Liver (tissue), 3 donors: ENCODE data around the gene ALKBH5.

ENCODE experiments used
- GABPA ChIP-seq, 2 donors: IDR thresholded peaks in 1 of 2; conservative IDR thresholded peaks in 1 of 2; 2 replicates each; pipeline ENCODE4 v1.6.1; 2016; ENCODE audit warnings: antibody characterized with exemption in 2 of 2, mild to moderate bottlenecking in 1 of 2, moderate library complexity in 1 of 2
- HNF4A ChIP-seq, 2 donors: conservative IDR thresholded peaks; 2 replicates each; pipeline ENCODE4 v1.6.1; 2016; ENCODE audit warnings: antibody characterized with exemption in 2 of 2, mild to moderate bottlenecking in 2 of 2
- NR2F2 ChIP-seq: IDR thresholded peaks from 2 replicates; pipeline ENCODE4 v1.6.1; 2016; ENCODE audit warnings: antibody characterized with exemption
- RAD21 ChIP-seq, 2 donors: IDR thresholded peaks; 2 replicates each; pipeline ENCODE4 v1.6.1; 2016; ENCODE audit warnings: antibody characterized with exemption in 2 of 2, mild to moderate bottlenecking in 2 of 2
- SP1 ChIP-seq: IDR thresholded peaks from 2 replicates; pipeline ENCODE4 v1.6.1; 2018; ENCODE audit warnings: antibody characterized with exemption, mild to moderate bottlenecking
- TAF1 ChIP-seq: conservative IDR thresholded peaks from 2 replicates; pipeline ENCODE4 v1.6.1; 2016; ENCODE audit warnings: antibody characterized with exemption, mild to moderate bottlenecking
- TF ChIP-seq, protein P1 (sequence below): IDR thresholded peaks from 2 replicates; pipeline ENCODE4 v1.6.1; 2016; ENCODE audit warnings: antibody characterized with exemption
- TF ChIP-seq, protein P2 (sequence below): fragments of 150-350 bp; IDR thresholded peaks from 2 replicates; pipeline ENCODE4 v1.5.1; 2017; ENCODE audit warnings: improper control_type of control experiment, low read depth, low read length; ENCODE audit not compliant: missing input control
- TF ChIP-seq, protein P3 (sequence below): IDR thresholded peaks from 2 replicates; pipeline ENCODE4 v1.6.1; 2016; ENCODE audit warnings: antibody characterized with exemption
- TF ChIP-seq, protein P4 (sequence below): IDR thresholded peaks from 2 replicates; pipeline ENCODE4 v1.6.1; 2016; ENCODE audit warnings: antibody characterized with exemption, mild to moderate bottlenecking
- TF ChIP-seq, protein P5 (sequence below): IDR thresholded peaks from 2 replicates; pipeline ENCODE4 v1.6.1; 2016; ENCODE audit warnings: antibody characterized with exemption
- donor health status: healthy.
- donor health status: healthy.

DNA sequence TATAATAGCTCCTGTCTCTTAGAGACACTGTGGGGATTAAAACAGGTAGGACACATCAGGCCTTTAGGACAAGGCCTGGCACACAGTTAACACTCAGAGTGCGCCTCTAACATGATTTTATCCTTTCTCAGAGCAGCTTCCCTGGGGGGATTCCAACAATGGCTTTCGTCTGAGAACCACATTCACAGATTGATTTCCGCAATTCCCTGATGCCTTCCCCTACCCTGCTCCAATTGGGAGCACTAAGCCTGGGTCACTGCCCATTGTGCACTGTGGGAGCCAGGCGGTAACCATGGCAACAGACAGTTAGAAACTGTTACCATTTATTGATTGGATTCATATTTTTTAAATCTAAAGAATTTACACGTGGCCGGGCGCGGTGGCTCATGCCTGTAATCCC is 5.9 kb upstream of the ALKBH5 start:
- TF ChIP-seq, protein P1, sequence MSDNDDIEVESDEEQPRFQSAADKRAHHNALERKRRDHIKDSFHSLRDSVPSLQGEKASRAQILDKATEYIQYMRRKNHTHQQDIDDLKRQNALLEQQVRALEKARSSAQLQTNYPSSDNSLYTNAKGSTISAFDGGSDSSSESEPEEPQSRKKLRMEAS = no peak
- no peak for TF ChIP-seq GABPA (IDR thresholded peaks at IDR 0.05 in 1 of 2, conservative IDR thresholded peaks at IDR 0.05 in 1 of 2)
- TF ChIP-seq, protein P2, sequence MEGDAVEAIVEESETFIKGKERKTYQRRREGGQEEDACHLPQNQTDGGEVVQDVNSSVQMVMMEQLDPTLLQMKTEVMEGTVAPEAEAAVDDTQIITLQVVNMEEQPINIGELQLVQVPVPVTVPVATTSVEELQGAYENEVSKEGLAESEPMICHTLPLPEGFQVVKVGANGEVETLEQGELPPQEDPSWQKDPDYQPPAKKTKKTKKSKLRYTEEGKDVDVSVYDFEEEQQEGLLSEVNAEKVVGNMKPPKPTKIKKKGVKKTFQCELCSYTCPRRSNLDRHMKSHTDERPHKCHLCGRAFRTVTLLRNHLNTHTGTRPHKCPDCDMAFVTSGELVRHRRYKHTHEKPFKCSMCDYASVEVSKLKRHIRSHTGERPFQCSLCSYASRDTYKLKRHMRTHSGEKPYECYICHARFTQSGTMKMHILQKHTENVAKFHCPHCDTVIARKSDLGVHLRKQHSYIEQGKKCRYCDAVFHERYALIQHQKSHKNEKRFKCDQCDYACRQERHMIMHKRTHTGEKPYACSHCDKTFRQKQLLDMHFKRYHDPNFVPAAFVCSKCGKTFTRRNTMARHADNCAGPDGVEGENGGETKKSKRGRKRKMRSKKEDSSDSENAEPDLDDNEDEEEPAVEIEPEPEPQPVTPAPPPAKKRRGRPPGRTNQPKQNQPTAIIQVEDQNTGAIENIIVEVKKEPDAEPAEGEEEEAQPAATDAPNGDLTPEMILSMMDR = no peak
- TF ChIP-seq, protein P3, sequence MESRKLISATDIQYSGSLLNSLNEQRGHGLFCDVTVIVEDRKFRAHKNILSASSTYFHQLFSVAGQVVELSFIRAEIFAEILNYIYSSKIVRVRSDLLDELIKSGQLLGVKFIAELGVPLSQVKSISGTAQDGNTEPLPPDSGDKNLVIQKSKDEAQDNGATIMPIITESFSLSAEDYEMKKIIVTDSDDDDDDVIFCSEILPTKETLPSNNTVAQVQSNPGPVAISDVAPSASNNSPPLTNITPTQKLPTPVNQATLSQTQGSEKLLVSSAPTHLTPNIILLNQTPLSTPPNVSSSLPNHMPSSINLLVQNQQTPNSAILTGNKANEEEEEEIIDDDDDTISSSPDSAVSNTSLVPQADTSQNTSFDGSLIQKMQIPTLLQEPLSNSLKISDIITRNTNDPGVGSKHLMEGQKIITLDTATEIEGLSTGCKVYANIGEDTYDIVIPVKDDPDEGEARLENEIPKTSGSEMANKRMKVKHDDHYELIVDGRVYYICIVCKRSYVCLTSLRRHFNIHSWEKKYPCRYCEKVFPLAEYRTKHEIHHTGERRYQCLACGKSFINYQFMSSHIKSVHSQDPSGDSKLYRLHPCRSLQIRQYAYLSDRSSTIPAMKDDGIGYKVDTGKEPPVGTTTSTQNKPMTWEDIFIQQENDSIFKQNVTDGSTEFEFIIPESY = no peak
- TF ChIP-seq SP1 = no peak
- TF ChIP-seq NR2F2 = no peak
- no peak for TF ChIP-seq RAD21 (IDR thresholded peaks at IDR 0.05)
- TF ChIP-seq, protein P4, sequence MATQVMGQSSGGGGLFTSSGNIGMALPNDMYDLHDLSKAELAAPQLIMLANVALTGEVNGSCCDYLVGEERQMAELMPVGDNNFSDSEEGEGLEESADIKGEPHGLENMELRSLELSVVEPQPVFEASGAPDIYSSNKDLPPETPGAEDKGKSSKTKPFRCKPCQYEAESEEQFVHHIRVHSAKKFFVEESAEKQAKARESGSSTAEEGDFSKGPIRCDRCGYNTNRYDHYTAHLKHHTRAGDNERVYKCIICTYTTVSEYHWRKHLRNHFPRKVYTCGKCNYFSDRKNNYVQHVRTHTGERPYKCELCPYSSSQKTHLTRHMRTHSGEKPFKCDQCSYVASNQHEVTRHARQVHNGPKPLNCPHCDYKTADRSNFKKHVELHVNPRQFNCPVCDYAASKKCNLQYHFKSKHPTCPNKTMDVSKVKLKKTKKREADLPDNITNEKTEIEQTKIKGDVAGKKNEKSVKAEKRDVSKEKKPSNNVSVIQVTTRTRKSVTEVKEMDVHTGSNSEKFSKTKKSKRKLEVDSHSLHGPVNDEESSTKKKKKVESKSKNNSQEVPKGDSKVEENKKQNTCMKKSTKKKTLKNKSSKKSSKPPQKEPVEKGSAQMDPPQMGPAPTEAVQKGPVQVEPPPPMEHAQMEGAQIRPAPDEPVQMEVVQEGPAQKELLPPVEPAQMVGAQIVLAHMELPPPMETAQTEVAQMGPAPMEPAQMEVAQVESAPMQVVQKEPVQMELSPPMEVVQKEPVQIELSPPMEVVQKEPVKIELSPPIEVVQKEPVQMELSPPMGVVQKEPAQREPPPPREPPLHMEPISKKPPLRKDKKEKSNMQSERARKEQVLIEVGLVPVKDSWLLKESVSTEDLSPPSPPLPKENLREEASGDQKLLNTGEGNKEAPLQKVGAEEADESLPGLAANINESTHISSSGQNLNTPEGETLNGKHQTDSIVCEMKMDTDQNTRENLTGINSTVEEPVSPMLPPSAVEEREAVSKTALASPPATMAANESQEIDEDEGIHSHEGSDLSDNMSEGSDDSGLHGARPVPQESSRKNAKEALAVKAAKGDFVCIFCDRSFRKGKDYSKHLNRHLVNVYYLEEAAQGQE = no peak
- TF ChIP-seq TAF1 = no peak
- TF ChIP-seq HNF4A (conservative IDR thresholded peaks at IDR 0.05) = no peak
- TF ChIP-seq, protein P5, sequence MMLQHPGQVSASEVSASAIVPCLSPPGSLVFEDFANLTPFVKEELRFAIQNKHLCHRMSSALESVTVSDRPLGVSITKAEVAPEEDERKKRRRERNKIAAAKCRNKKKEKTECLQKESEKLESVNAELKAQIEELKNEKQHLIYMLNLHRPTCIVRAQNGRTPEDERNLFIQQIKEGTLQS = no peak
